Thoracic aorta (tissue), 2 donors: ENCODE data around the gene NUP153. TPM values are rescaled to one million over a fixed set of nuclear protein-coding genes. Genes with fewer than 3 reads are reported as not detected.
"Not testable (repeated sequence)": the region's sequence is repeated elsewhere in the genome, so short reads cannot be mapped to it uniquely, and the experiment has no call there.

Experiments
- ATAC-seq: fragments of 150-250 bp; one replicate; pipeline ENCODE4 v1.8.0; 2017; ENCODE audit warnings: low read depth; ENCODE audit not compliant: insufficient number of reproducible peaks, low FRiP score
- DNase-seq: peaks from one replicate; pipeline ENCODE4 v3.0.0-alpha.2; 2020; ENCODE audit warnings: low spot score
- H3K27ac ChIP-seq, 2 donors: fragments of 200-600 bp; sonication (generic); 1 replicate in 1 of 2; 2 replicates in 1 of 2; pipeline ENCODE4 v1.5.1; 2016; ENCODE audit warnings: mild to moderate bottlenecking in 2 of 2, moderate library complexity in 2 of 2
- H3K27me3 ChIP-seq: fragments of 200-600 bp; sonication (generic); replicated peaks from 2 replicates; pipeline ENCODE4 v1.6.0; 2016; ENCODE audit warnings: mild to moderate bottlenecking; ENCODE audit not compliant: insufficient read depth
- H3K36me3 ChIP-seq: fragments of 200-600 bp; sonication (generic); one replicate; pipeline ENCODE4 v1.5.1; 2016
- H3K4me1 ChIP-seq, 2 donors: fragments of 200-600 bp; sonication (generic); 1 replicate in 1 of 2; 2 replicates in 1 of 2; pipeline versions ENCODE4 v1.5.1 to v1.6.0; 2016; ENCODE audit warnings: low read depth in 2 of 2, mild to moderate bottlenecking in 1 of 2; ENCODE audit not compliant: control insufficient read depth in 1 of 2
- H3K4me3 ChIP-seq: fragments of 200-600 bp; sonication (generic); 2 replicates; pipeline ENCODE4 v1.5.1; 2016; ENCODE audit warnings: mild to moderate bottlenecking
- H3K9me3 ChIP-seq: fragments of 200-600 bp; sonication (generic); 2 replicates; pipeline ENCODE4 v1.5.1; 2016
- CTCF ChIP-seq: fragments of 200-600 bp; sonication (generic); IDR thresholded peaks from one replicate; pipeline ENCODE4 v1.5.1; 2019; ENCODE audit warnings: antibody characterized with exemption
- total RNA-seq, 2 donors: library from RNA; depleted of rRNA; stranded (reverse); fragments of >200 nt; gene quantifications; one replicate each; pipeline versions ENCODE4 v1.1.0 to v1.2.3, GENCODE V29; 2016

NUP153 gene
- total RNA-seq, 2 donors from 2014 or later, result 31.5 to 44.6 TPM

- Histone ChIP-seq H3K27me3 (no peaks in the 10 kb centered on the region), H3K27ac (no peak overlapping the region), H3K4me1 (peaks cover 4 to 10% of the 10 kb centered on the region in 2 donors), H3K9me3 (no peaks in the 10 kb centered on the region), H3K4me3 (no peak overlapping the region), H3K36me3 (no peaks in the 10 kb centered on the region)
- no peak for ATAC-seq
- no peak for TF ChIP-seq CTCF
- DNase-seq, result no peak
Observed at GRCh38 chr6:17585766-17586490, 120.8 kb downstream of the NUP153 start.

DNA sequence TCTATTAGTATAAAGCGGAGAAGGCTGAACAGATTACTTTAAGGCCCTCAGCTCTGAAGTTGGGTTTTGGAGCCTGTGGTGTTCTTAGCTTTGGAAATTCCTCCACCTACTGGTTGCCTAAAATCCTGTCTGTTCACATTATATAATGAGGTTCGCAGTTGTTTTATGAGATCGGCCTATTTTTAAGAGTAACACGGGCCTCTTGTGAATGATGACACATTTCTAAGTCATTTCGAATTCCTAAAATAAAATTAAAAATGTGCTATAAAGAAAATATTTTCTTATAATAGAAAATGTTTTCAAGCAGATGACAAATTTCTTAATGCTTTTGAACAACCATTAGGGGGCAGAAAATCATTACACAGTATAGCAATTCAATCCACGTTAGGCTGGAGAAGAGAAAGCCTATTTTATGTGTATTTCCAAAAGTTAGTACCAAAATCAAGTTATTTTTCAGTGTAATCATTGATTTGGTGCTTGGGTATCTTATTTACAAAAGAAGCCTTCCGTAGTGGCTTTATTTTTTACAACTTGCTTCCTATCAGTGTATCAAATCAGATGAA, 122.4 kb downstream of the NUP153 start:
- H3K27me3 ChIP-seq, result no peaks in the 10 kb centered on the region
- no peaks in the 10 kb centered on the region for H3K9me3 ChIP-seq
- no peaks in the 10 kb centered on the region for H3K36me3 ChIP-seq
- peaks cover 4 to 10% of the 10 kb centered on the region in 2 donors for H3K4me1 ChIP-seq
- TF ChIP-seq CTCF, result peak; percentile 77
- H3K4me3 ChIP-seq, result peak overlapping the region; percentile 64
- H3K27ac ChIP-seq, result peak overlapping the region; percentile 78 to 81
- peak; percentile 97 for ATAC-seq
- DNase-seq, result no peak

DNA sequence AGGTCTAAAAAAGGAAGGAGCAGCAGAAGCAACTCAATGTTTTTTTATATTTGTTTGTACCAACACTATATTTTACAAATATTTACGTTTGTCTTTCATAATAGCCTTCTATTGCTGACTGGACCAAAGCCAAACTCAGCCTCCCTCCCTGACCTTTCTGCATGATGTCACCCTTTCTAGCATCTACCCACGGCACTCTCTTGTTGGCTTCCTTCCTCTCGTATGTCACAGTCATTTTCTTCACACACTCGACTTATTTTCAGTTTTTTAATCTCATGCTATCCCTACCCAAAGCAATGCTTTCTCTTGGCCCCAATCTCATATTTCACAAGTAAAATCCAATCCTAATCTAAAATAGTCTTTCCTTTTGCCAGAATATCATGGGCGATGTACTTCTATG, 122.9 kb downstream of the NUP153 start:
- Histone ChIP-seq H3K27me3 (no peaks in the 10 kb centered on the region), H3K36me3 (no peaks in the 10 kb centered on the region), H3K4me1 (peaks cover 4 to 10% of the 10 kb centered on the region in 2 donors), H3K4me3 (peak overlapping the region; percentile 64), H3K9me3 (no peaks in the 10 kb centered on the region), H3K27ac (peak overlapping the region; percentile 78 to 81)
- TF ChIP-seq CTCF, result no peak
- peak; percentile 6 for ATAC-seq
- DNase-seq, result no peak

GRCh38 chr6:17581282-17581681, 125.4 kb downstream of the NUP153 start:
- DNase-seq, ATAC-seq, H3K36me3 ChIP-seq, H3K9me3 ChIP-seq, H3K27ac ChIP-seq, H3K4me3 ChIP-seq, H3K27me3 ChIP-seq: not testable (repeated sequence)
- peaks cover 4 to 10% of the 10 kb centered on the region in 2 donors for H3K4me1 ChIP-seq

- Histone ChIP-seq H3K9me3 (peaks cover 4% of the 10 kb centered on the region), H3K27ac (peak overlapping the region in 1 of 2 donors; percentile 66), H3K27me3 (no peaks in the 10 kb centered on the region), H3K4me3 (peak overlapping the region; percentile 91), H3K36me3 (no peaks in the 10 kb centered on the region), H3K4me1 (peaks cover 4 to 10% of the 10 kb centered on the region in 2 donors)
- ATAC-seq (no peak), DNase-seq (no peak)
- TF ChIP-seq CTCF, result no peak
Observed at GRCh38 chr6:17580518-17581048, 126.1 kb downstream of the NUP153 start.
